Suprapubic skin (tissue), 4 donors: ENCODE measurements around the gene ZNF148. TPM values are rescaled to one million over a fixed set of nuclear protein-coding genes. Genes with fewer than 3 reads are reported as not detected.

Source experiments
- DNase-seq, 2 donors: peaks; one replicate each; pipeline ENCODE4 v3.0.0-alpha.2; 2019; ENCODE audit warnings: low spot score in 2 of 2
- H3K27ac ChIP-seq: fragments of 200-600 bp; sonication (generic); one replicate; pipeline ENCODE4 v1.5.1; 2019
- H3K27me3 ChIP-seq: fragments of 200-600 bp; sonication (generic); one replicate; pipeline ENCODE4 v1.5.1; 2019
- H3K36me3 ChIP-seq: fragments of 200-600 bp; sonication (generic); one replicate; pipeline ENCODE4 v1.5.1; 2019
- H3K4me1 ChIP-seq: fragments of 200-600 bp; sonication (generic); one replicate; pipeline ENCODE4 v1.5.1; 2019
- H3K4me3 ChIP-seq: fragments of 200-600 bp; sonication (generic); one replicate; pipeline ENCODE4 v1.5.1; 2019; ENCODE audit warnings: mild to moderate bottlenecking
- H3K9me3 ChIP-seq: fragments of 200-600 bp; sonication (generic); one replicate; pipeline ENCODE4 v1.5.1; 2019
- CTCF ChIP-seq, 2 donors: fragments of 200-600 bp in 1 of 2; fragments of 450-650 bp in 1 of 2; sonication (generic) in 1 of 2; IDR thresholded peaks; one replicate each; pipeline ENCODE4 v1.5.1; 2016 to 2019; ENCODE audit warnings: antibody characterized with exemption in 2 of 2, mild to moderate bottlenecking in 1 of 2, moderate library complexity in 1 of 2
- EP300 ChIP-seq: sonication (generic); formaldehyde crosslinking; IDR thresholded peaks from one replicate; pipeline ENCODE4 v1.6.1; 2017; ENCODE audit warnings: antibody characterized with exemption
- POLR2A ChIP-seq, 2 donors: fragments of 450-650 bp; IDR thresholded peaks; one replicate each; pipeline ENCODE4 v1.6.1; 2017; ENCODE audit warnings: antibody characterized with exemption in 2 of 2, mild to moderate bottlenecking in 2 of 2, moderate library complexity in 2 of 2
- POLR2AphosphoS5 ChIP-seq, 3 donors: sonication (generic); formaldehyde crosslinking; IDR thresholded peaks; one replicate each; pipeline ENCODE4 v1.6.1; 2017; ENCODE audit warnings: antibody characterized with exemption in 3 of 3
- WGBS: methylation state at CpG from one replicate; pipeline ENCODE4 v1.1.5; 2018; 5-methylcytosine and 5-hydroxymethylcytosine counted together
- total RNA-seq, 4 donors: library from RNA; depleted of rRNA; stranded (reverse); fragments of >200 nt; gene quantifications; one replicate each; pipeline ENCODE4 v1.1.0, GENCODE V29; 2016

The ZNF148 gene
- total RNA-seq, 4 donors from 2014 or later: 16.5 to 30.0 (median 20.3) TPM

- WGBS: 93% methylated on average over 3 of the region's 3 CpGs
Observed at GRCh38 chr3:125238759-125239158, 136.4 kb downstream of the ZNF148 start.

GRCh38 chr3:125236331-125236903 lies 138.7 kb downstream of the ZNF148 start:
- H3K36me3 ChIP-seq: peaks cover 23% of the 10 kb centered on the region
- TF ChIP-seq EP300 (no peak), POLR2AphosphoS5 (IDR thresholded peaks at IDR 0.05) (no peak), POLR2A (IDR thresholded peaks at IDR 0.05) (no peak), CTCF (IDR thresholded peaks at IDR 0.05) (no peak)
- no peaks in the 10 kb centered on the region for H3K27me3 ChIP-seq
- DNase-seq: no peak
- H3K4me3 ChIP-seq: no peak overlapping the region
- 79% methylated on average over 6 of the region's 6 CpGs for WGBS
- no peak overlapping the region for H3K27ac ChIP-seq
- H3K4me1 ChIP-seq: no peaks in the 10 kb centered on the region
- no peaks in the 10 kb centered on the region for H3K9me3 ChIP-seq

More at GRCh38 chr3:125238759-125239158, 136.4 kb downstream of the ZNF148 start:
- Histone ChIP-seq H3K4me3 (no peak overlapping the region), H3K36me3 (peaks cover 3% of the 10 kb centered on the region), H3K27me3 (no peaks in the 10 kb centered on the region), H3K4me1 (no peaks in the 10 kb centered on the region), H3K9me3 (no peaks in the 10 kb centered on the region), H3K27ac (no peak overlapping the region)
- TF ChIP-seq CTCF (IDR thresholded peaks at IDR 0.05) (no peak), POLR2AphosphoS5 (IDR thresholded peaks at IDR 0.05) (no peak), POLR2A (IDR thresholded peaks at IDR 0.05) (no peak), EP300 (no peak)
- DNase-seq: no peak

- TF ChIP-seq POLR2AphosphoS5 (IDR thresholded peaks at IDR 0.05) (no peak), POLR2A (IDR thresholded peaks at IDR 0.05) (no peak), CTCF (IDR thresholded peaks at IDR 0.05) (no peak), EP300 (no peak)
- Histone ChIP-seq H3K4me1 (no peaks in the 10 kb centered on the region), H3K27ac (no peak overlapping the region), H3K9me3 (no peaks in the 10 kb centered on the region), H3K27me3 (no peaks in the 10 kb centered on the region), H3K4me3 (no peak overlapping the region), H3K36me3 (peaks cover 23% of the 10 kb centered on the region)
- 98% methylated on average over 1 of the region's 1 CpG for WGBS
- DNase-seq: no peak
Observed at GRCh38 chr3:125234831-125235230, 140.3 kb downstream of the ZNF148 start.

GRCh38 chr3:125232401-125232800 lies 142.7 kb downstream of the ZNF148 start:
- Histone ChIP-seq H3K4me3 (no peak overlapping the region), H3K9me3 (no peaks in the 10 kb centered on the region), H3K27ac (no peak overlapping the region), H3K4me1 (no peaks in the 10 kb centered on the region), H3K27me3 (no peaks in the 10 kb centered on the region), H3K36me3 (peaks cover 23% of the 10 kb centered on the region)
- TF ChIP-seq POLR2AphosphoS5 (IDR thresholded peaks at IDR 0.05): no peak
- TF ChIP-seq POLR2A (IDR thresholded peaks at IDR 0.05): no peak
- no peak for TF ChIP-seq CTCF (IDR thresholded peaks at IDR 0.05)
- no peak for TF ChIP-seq EP300
- WGBS: 93% methylated on average over 3 of the region's 3 CpGs
- no peak for DNase-seq

- Histone ChIP-seq H3K4me3 (no peak overlapping the region), H3K27me3 (no peaks in the 10 kb centered on the region), H3K9me3 (no peaks in the 10 kb centered on the region), H3K27ac (no peak overlapping the region), H3K4me1 (no peaks in the 10 kb centered on the region), H3K36me3 (peaks cover 20% of the 10 kb centered on the region)
- TF ChIP-seq POLR2AphosphoS5 (IDR thresholded peaks at IDR 0.05): no peak
- no peak for TF ChIP-seq POLR2A (IDR thresholded peaks at IDR 0.05)
- no peak for TF ChIP-seq EP300
- TF ChIP-seq CTCF (IDR thresholded peaks at IDR 0.05): no peak
- WGBS: 88% methylated on average over 3 of the region's 3 CpGs
- no peak for DNase-seq
Observed at GRCh38 chr3:125231895-125232294, 143.2 kb downstream of the ZNF148 start.
